Mucosa of descending colon (tissue), 3 donors: ENCODE results near the gene ARHGDIA. TPM values are rescaled to one million over a fixed set of nuclear protein-coding genes. Genes with fewer than 3 reads are reported as not detected.

ENCODE experiments used
- ATAC-seq: fragments of 200-7000 bp; cut with Tn5 transposase; one replicate; pipeline ENCODE4 v1.9.1; 2020; ENCODE audit warnings: mild to moderate bottlenecking, moderate library complexity
- DNase-seq, 3 donors: peaks; one replicate each; pipeline ENCODE4 v3.0.0-alpha.2; 2020
- H3K36me3 ChIP-seq: fragments of 200-600 bp; one replicate; pipeline ENCODE4 v1.8.0; 2021; ENCODE audit warnings: low read depth, mild to moderate bottlenecking
- H3K4me1 ChIP-seq: fragments of 200-600 bp; one replicate; pipeline ENCODE4 v1.8.0; 2021; ENCODE audit warnings: low read depth, mild to moderate bottlenecking
- H3K4me3 ChIP-seq: fragments of 200-600 bp; one replicate; pipeline ENCODE4 v1.8.0; 2021; ENCODE audit warnings: mild to moderate bottlenecking
- H3K9me3 ChIP-seq: fragments of 200-600 bp; one replicate; pipeline ENCODE4 v1.8.0; 2021; ENCODE audit warnings: mild to moderate bottlenecking
- intact Hi-C, 2 donors: fragments of 100-400 bp; cut with DNase I in 1 of 2; cut with micrococcal nuclease in 1 of 2; formaldehyde crosslinking; loops; one replicate each; pipeline versions ENCODE4 v1.11.0 to v1.11.1; 2022; cut with DNase I, micrococcal nuclease
- total RNA-seq, 3 donors: library from RNA; stranded (reverse); fragmentation: NEBNext Ultra II Directional in 2 of 3; extraction: Animal tissue kit (Norgen Biotek cat#: 25700) in 2 of 3; gene quantifications; one replicate each; pipeline versions ENCODE4 v1.2.1 to v1.2.4, GENCODE V29; 2021 to 2023
- TF ChIP-seq, protein P1 (sequence below): fragments of 200-600 bp; IDR thresholded peaks from one replicate; pipeline ENCODE4 v1.8.0; 2022; ENCODE audit warnings: antibody characterized with exemption, mild to moderate bottlenecking
- donor health status: DM: no; HTN: no; CAD: no; lungs with moderate emphysema.
- donor health status: DM: no; HTN: no; CAD: no.
- donor health status: DM: no; HTN: yes; CAD: no.

ARHGDIA gene
- total RNA-seq, 3 donors from 2014 or later: 326 to 473 (median 442) TPM

DNA sequence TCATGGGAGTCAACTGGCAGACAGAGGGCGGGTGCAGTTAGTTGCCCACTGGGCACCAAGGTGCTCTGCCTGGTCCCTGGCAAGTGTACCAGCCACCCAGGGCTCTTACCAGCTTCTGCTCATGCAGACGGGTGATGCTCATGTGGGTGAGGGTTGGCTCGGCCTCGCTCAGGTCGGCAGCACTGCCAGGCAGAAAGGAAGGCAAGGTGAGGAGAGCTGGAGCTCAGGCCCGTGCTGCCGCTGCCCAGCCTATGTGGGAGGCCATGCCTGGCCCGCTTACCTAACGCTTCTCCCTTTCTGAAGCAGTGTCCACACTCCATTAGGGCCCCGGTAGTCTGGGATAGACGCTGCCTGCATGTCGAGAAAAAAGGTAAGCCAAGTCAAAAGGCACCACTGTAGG lies 44.2 kb upstream of the ARHGDIA start:
- Histone ChIP-seq H3K4me3 (no peak overlapping the region), H3K4me1 (peaks cover 27% of the 10 kb centered on the region), H3K9me3 (no peaks in the 10 kb centered on the region), H3K36me3 (peaks cover 9% of the 10 kb centered on the region)
- ATAC-seq (no peak), DNase-seq (no peak)
- TF ChIP-seq, protein P1, sequence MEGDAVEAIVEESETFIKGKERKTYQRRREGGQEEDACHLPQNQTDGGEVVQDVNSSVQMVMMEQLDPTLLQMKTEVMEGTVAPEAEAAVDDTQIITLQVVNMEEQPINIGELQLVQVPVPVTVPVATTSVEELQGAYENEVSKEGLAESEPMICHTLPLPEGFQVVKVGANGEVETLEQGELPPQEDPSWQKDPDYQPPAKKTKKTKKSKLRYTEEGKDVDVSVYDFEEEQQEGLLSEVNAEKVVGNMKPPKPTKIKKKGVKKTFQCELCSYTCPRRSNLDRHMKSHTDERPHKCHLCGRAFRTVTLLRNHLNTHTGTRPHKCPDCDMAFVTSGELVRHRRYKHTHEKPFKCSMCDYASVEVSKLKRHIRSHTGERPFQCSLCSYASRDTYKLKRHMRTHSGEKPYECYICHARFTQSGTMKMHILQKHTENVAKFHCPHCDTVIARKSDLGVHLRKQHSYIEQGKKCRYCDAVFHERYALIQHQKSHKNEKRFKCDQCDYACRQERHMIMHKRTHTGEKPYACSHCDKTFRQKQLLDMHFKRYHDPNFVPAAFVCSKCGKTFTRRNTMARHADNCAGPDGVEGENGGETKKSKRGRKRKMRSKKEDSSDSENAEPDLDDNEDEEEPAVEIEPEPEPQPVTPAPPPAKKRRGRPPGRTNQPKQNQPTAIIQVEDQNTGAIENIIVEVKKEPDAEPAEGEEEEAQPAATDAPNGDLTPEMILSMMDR: no peak
- intact Hi-C loops: no loop called here

DNA sequence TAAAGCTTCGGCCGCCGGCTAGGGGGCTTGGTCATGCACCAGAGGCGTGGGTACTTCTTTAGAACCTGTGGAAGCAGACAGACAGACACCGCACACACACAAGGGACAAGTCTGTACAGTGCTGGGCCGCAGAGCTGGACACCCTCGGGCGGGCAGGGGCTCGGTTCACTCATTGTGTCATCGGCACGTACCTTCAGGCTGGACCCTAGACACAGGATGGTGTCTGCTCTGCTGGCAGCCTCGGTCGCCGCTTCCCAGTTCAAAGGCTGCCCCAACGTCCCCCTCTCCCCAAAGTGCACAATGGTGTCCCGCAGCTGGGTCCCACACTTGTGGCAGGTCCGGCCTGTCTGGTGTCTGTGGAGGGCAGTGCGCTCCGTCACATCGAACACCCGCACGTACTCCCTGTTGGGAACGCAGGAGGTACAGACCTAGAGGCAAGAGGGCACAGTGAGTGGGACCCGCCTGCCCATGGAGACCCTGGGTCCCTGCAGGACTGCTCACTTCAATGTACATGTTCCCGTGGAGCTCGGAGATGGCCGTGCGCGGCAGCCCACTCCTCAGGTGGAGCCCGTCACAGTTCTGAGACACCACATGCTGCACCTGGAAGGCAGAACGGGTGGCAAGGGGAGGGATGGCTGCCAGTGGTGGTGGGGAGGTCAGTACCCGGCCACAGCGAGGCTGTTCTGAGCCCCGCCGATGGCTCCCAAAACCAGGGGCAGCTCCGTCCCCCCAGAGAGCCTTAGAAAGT lies 43.1 kb upstream of the ARHGDIA start:
- H3K4me1 ChIP-seq: peaks cover 31% of the 10 kb centered on the region
- TF ChIP-seq, protein P1: no peak
- intact Hi-C loops: no loop called here
- H3K36me3 ChIP-seq: peaks cover 9% of the 10 kb centered on the region
- no peak for DNase-seq
- no peak for ATAC-seq
- no peak overlapping the region for H3K4me3 ChIP-seq
- no peaks in the 10 kb centered on the region for H3K9me3 ChIP-seq

DNA sequence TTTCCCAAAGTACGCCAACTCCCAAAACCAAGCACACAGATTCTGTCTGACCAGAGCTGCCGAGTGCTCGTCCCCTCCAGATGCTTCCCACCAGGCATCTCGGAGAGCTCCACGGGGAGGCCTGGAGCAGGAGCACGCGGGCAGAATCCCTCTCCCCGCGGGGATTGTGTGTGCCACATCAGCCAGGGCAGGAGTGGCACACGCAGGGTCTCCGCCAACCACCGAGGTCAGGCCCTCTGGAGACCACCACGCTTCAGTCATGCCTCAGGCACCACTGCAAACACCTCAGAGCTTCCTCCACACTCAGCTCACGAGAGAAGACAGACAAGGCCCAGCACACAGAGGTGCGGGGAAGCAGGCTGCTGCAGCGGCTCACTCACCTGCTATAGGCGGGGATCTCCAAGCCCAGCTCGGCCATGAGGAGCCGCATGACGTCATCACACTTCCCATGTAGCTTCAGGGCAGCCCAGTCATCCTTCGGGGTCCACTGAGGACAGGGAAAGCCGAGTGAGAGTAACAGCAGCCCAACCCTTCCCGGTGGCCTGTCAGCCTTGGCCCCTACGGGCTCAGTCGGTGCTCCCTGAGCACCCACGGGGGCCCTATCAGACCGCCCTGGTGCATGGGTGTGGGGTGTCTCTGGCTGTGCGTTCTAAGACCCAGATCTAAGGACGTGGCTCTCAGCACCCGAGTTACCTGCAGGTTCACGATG lies 42.4 kb upstream of the ARHGDIA start:
- DNase-seq (no peak), ATAC-seq (no peak)
- Histone ChIP-seq H3K9me3 (no peaks in the 10 kb centered on the region), H3K4me1 (peaks cover 27% of the 10 kb centered on the region), H3K36me3 (peaks cover 9% of the 10 kb centered on the region), H3K4me3 (no peak overlapping the region)
- TF ChIP-seq, protein P1: no peak
- intact Hi-C loops: no loop called here

DNA sequence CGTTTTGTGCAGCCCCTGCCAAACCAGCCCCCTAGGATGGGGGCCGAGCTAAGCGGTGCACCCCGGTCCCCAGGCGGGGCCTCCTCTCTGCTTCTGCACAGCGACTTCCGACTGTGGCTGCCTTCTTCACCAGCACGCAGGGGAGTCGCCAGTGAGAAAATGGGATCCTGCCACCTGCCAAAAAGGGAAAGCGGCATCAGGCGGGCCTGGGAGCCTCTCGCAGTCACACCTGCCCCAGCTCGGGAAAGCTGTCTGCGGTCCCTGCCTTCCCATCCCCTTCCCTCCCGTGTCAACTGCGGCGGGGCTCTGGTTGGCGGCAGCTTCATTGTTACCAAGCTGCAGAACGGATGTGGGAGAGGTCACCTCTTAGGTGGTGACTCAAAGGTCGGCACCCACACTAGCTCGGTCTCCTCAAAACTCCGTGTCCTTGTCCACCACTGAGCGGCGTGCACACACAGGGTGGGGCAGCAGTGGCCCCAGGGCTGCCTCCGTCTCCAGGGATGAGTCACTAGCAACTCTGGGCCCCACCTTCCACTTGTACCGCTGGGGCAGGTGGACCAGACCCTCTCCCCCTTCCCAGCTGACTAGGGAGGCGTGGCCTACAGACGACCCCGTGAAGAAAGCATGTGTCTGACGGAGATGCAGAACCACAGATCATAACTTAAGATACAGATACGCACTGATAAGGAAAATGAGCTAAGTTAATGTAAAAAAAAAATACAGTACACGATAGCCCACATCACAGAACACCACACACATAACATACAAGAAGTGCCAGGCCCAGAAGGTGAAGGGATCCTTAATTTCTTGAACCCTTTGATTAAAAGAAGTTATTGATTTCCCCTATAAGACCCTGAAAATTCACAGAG lies 41.5 kb upstream of the ARHGDIA start:
- no peaks in the 10 kb centered on the region for H3K9me3 ChIP-seq
- DNase-seq: no peak
- H3K4me3 ChIP-seq: no peak overlapping the region
- H3K36me3 ChIP-seq: peaks cover 9% of the 10 kb centered on the region
- intact Hi-C loops: no loop called here
- peaks cover 22% of the 10 kb centered on the region for H3K4me1 ChIP-seq
- ATAC-seq: no peak
- TF ChIP-seq, protein P1: no peak

DNA sequence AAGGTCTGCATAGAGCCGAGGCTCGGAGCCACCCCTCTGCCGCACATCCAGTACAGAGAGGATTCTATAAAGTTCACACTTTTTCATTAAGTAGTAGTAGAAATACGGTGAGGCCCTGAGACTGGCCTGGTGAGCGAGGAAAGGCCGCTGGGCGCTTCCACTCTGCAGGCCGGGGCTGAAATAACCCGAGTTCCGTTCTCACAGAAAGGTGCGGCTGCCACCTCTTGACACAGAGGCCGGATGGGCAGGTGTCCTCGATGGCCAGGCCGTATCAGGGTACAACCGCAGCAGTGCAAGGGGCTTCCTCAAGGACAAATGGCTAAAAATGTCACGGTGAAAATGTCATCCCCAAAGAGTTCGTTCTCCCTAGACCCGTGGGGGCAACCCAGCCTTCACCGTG lies 40.8 kb upstream of the ARHGDIA start:
- H3K9me3 ChIP-seq: no peaks in the 10 kb centered on the region
- no peak for DNase-seq
- no peak for ATAC-seq
- H3K36me3 ChIP-seq: peaks cover 9% of the 10 kb centered on the region
- TF ChIP-seq, protein P1: no peak
- H3K4me1 ChIP-seq: peaks cover 22% of the 10 kb centered on the region
- intact Hi-C loops: no loop called here
- no peak overlapping the region for H3K4me3 ChIP-seq
